HCT116 (cell line): ENCODE measurements around the gene MED26. TPM values are rescaled to one million over a fixed set of nuclear protein-coding genes. Genes with fewer than 3 reads are reported as not detected.

ENCODE experiments used
- ATAC-seq: fragments of 200-7000 bp; cut with Tn5 transposase; 2 replicates; pipeline ENCODE4 v1.9.1; 2020; ENCODE audit warnings: mild to moderate bottlenecking, moderate library complexity
- BruUV-seq: library from RNA; stranded (reverse); fragments of 400-500 nt; replicated peaks from 2 replicates; lab custom pipeline; 2021; lab: Mats Ljungman, UMichigan
- CTCF ChIA-PET: fragments of 300-600 bp; sonication (Branson Sonifier 250); formaldehyde crosslinking; loops from one replicate; lab custom pipeline; 2021; ENCODE audit warnings: antibody characterized with exemption; lab: Charles Lee
- POLR2A ChIA-PET: fragments of 300-600, 350-600 bp; sonication (Branson Sonifier 250); formaldehyde crosslinking; loops from one replicate; lab custom pipeline; 2021; ENCODE audit warnings: antibody characterized with exemption; lab: Charles Lee
- RAD21 ChIA-PET, 2 experiments: fragments of 300-600 bp; sonication (Branson Sonifier 250); formaldehyde crosslinking; loops; one replicate each; lab custom pipeline; 2023; ENCODE audit warnings: low total read pairs in 2 of 2; ENCODE audit not compliant: uncharacterized antibody in 2 of 2, unreplicated experiment in 2 of 2, low non-redundant PET in 1 of 2; lab: Charles Lee
- DNase-seq: peaks from one replicate; pipeline ENCODE4 v3.0.0-alpha.2; 2010; ENCODE audit warnings: low read depth, low spot score
- H2AFZ ChIP-seq: fragments of 200-600 bp; shearing (Covaris generic), sonication (generic); 2 replicates; pipeline ENCODE4 v1.6.1; 2017; ENCODE audit warnings: low read depth, mixed run types, mixed read lengths, antibody characterized with exemption, low read length; ENCODE audit not compliant: poor library complexity, severe bottlenecking
- H3K27ac ChIP-seq: 2 replicates; pipeline ENCODE4 v1.5.1; 2012; ENCODE audit warnings: low read depth, low read length
- H3K27me3 ChIP-seq: fragments of 200-600 bp; sonication (generic); 2 replicates; pipeline ENCODE4 v1.6.1; 2016; ENCODE audit warnings: mixed run types, low read length, mixed read lengths; ENCODE audit not compliant: insufficient read depth
- H3K36me3 ChIP-seq, 2 experiments: fragments of 200-500 bp in 1 of 2; fragments of 200-600 bp in 1 of 2; sonication (Bioruptor generic) in 1 of 2; sonication (generic) in 1 of 2; 2 replicates each; pipeline versions ENCODE4 v1.5.1 to v1.6.1; 2014 to 2016; ENCODE audit warnings: low read length in 2 of 2, inconsistent platforms in 1 of 2, mixed read lengths in 1 of 2, mixed run types in 1 of 2; ENCODE audit not compliant: insufficient read depth in 2 of 2, control insufficient read depth in 1 of 2
- H3K4me1 ChIP-seq, 2 experiments: fragments of 200-600 bp in 1 of 2; sonication (generic) in 1 of 2; 2 replicates each; pipeline versions ENCODE4 v1.5.1 to v1.6.1; 2012 to 2017; ENCODE audit warnings: low read length in 2 of 2, inconsistent platforms in 1 of 2, mild to moderate bottlenecking in 1 of 2, mixed read lengths in 1 of 2, mixed run types in 1 of 2, moderate library complexity in 1 of 2; ENCODE audit not compliant: insufficient read depth in 2 of 2, control insufficient read depth in 1 of 2
- H3K4me2 ChIP-seq: fragments of 200-600 bp; sonication (generic); 2 replicates; pipeline ENCODE4 v1.6.1; 2017; ENCODE audit warnings: mixed run types, low read length, mixed read lengths
- H3K4me3 ChIP-seq, 2 experiments: fragments of 200-600 bp in 1 of 2; sonication (generic) in 1 of 2; replicated peaks in 1 of 2; 2 replicates each; pipeline ENCODE4 v1.5.1; 2011 to 2016; ENCODE audit warnings: low read length in 2 of 2, control low read depth in 1 of 2, low read depth in 1 of 2, mild to moderate bottlenecking in 1 of 2, mixed read lengths in 1 of 2, mixed run types in 1 of 2
- H3K79me2 ChIP-seq: fragments of 200-600 bp; sonication (generic); 2 replicates; pipeline ENCODE4 v1.6.1; 2017; ENCODE audit warnings: mild to moderate bottlenecking, mixed run types, low read length, moderate library complexity, mixed read lengths; ENCODE audit not compliant: insufficient read depth
- H3K9ac ChIP-seq: fragments of 200-600 bp; sonication (generic); 2 replicates; pipeline ENCODE4 v1.6.1; 2016; ENCODE audit warnings: low read length, mixed read lengths
- H3K9me2 ChIP-seq: fragments of 200-600 bp; sonication (generic), shearing (Covaris generic); 2 replicates; pipeline ENCODE4 v1.6.1; 2017; ENCODE audit warnings: mixed run types, mild to moderate bottlenecking, moderate library complexity; ENCODE audit not compliant: insufficient read depth
- H3K9me3 ChIP-seq, 2 experiments: fragments of 200-500 bp in 1 of 2; fragments of 200-600 bp in 1 of 2; sonication (Bioruptor generic) in 1 of 2; sonication (generic) in 1 of 2; 2 replicates each; pipeline ENCODE4 v1.6.1; 2014 to 2017; ENCODE audit warnings: low read length in 2 of 2, mixed read lengths in 2 of 2, inconsistent platforms in 1 of 2, low read depth in 1 of 2, mild to moderate bottlenecking in 1 of 2, mixed run types in 1 of 2, moderate library complexity in 1 of 2; ENCODE audit not compliant: control insufficient read depth in 1 of 2, insufficient read depth in 1 of 2
- H4K20me1 ChIP-seq: fragments of 200-600 bp; sonication (generic), shearing (Covaris generic); 2 replicates; pipeline ENCODE4 v1.6.1; 2017; ENCODE audit warnings: mixed run types, mild to moderate bottlenecking, moderate library complexity; ENCODE audit not compliant: insufficient read depth
- CBX3 ChIP-seq: IDR thresholded peaks from 2 replicates; pipeline ENCODE4 v1.6.1; 2012; ENCODE audit warnings: low read depth
- ELF1 ChIP-seq: IDR thresholded peaks from 2 replicates; pipeline ENCODE4 v1.6.1; 2012; ENCODE audit warnings: low read depth, borderline replicate concordance
- EZH2phosphoT487 ChIP-seq: fragments of 200-600 bp; IDR thresholded peaks from 2 replicates; pipeline ENCODE4 v1.6.1; 2018; ENCODE audit warnings: antibody characterized with exemption, borderline replicate concordance
- FOSL1 ChIP-seq: IDR thresholded peaks from 2 replicates; pipeline ENCODE4 v1.6.1; 2012; ENCODE audit warnings: low read depth
- JUND ChIP-seq: IDR thresholded peaks from 2 replicates; pipeline ENCODE4 v1.6.1; 2012
- MAX ChIP-seq: IDR thresholded peaks from 2 replicates; pipeline ENCODE4 v1.6.1; 2012
- SIN3A ChIP-seq: IDR thresholded peaks from 2 replicates; pipeline ENCODE4 v1.6.1; 2012; ENCODE audit warnings: low read depth
- SP1 ChIP-seq: IDR thresholded peaks from 2 replicates; pipeline ENCODE4 v1.6.1; 2012; ENCODE audit warnings: low read depth
- ZFX ChIP-seq: fragments of 450-650 bp; IDR thresholded peaks from 2 replicates; pipeline ENCODE4 v1.6.1; 2017
- ZNF274 ChIP-seq: fragments of 200-500 bp; sonication (Bioruptor generic); IDR thresholded peaks from 2 replicates; pipeline ENCODE4 v1.6.1; 2014; ENCODE audit warnings: mild to moderate bottlenecking, low read depth, low read length, inconsistent platforms
- intact Hi-C: fragments of 100-400 bp; cut with micrococcal nuclease; formaldehyde crosslinking; loops from 2 replicates; pipeline ENCODE4 v1.10.0; 2022
- total RNA-seq: library from RNA; stranded (reverse); gene quantifications from one replicate; pipeline ENCODE4 v1.2.1, GENCODE V29; 2021; ENCODE audit not compliant: unreplicated experiment

MED26 gene
- total RNA-seq, 1 experiment from 2014 or later: 13.3 TPM

DNA sequence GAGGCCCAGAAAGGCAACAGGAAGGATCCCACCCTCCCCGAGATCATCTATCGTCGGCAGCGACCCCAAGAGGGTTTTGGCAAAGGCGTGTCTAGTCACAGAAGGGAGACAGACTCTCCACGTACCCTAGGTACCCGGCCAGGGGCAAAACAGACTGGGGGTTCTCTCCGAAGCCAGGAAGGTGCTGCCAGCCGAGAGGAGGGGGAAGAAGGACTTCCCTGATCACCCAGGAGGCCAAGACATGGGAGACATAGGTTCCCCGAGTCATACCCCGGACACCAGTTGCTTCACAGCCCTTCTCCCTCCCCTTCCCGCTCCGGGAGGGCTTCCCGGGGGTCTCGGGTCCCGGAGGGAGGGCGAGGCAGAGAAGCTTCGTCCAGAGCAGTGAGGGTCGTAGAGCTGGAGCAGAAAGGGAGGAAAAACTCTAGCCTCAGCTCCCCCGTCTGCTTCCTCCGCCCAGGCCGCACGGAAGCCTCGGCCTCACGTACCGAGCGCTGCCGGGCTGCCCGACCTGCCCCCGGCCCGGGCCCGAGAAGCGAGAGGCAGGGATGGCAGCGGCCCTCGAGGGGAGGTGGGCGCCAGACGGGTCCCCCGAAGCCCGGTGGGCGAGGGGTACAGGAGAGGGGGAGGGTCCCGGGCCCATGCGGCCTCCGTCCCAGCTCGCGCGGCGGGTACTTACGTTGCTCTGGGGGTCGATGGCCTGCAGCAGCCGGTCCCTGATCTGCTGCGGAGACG, 644 bp downstream of the MED26 start:
- Histone ChIP-seq H3K4me2 (peak overlapping the region; percentile 84), H4K20me1 (peaks cover 11% of the 10 kb centered on the region; the same call in 1 of the 2 replicates), H3K9me3 (no peaks in the 10 kb centered on the region), H3K4me1 (peaks cover 6 to 14% of the 10 kb centered on the region in 2 experiments), H3K27me3 (no peaks in the 10 kb centered on the region), H3K79me2 (peaks cover 55% of the 10 kb centered on the region), H3K27ac (peak overlapping the region; percentile 63), H3K9ac (peak overlapping the region; percentile 93), H3K9me2 (no peaks in the 10 kb centered on the region), H3K4me3 (peak overlapping the region; percentile 86 to 92), H2AFZ (no peak overlapping the region), H3K36me3 (peaks cover 3 to 28% of the 10 kb centered on the region in 2 experiments; a peak in 2 of 4 replicates)
- ChIA-PET RAD21 (no interaction called here), CTCF (no interaction called here), POLR2A (interaction anchor here (0.9 to 1.5 kb wide), 3 partner anchors 9 to 11 kb away, joined by 3 read pairs; no protein-coding TSS in a partner anchor)
- intact Hi-C loops: no loop called here
- BruUV-seq: no TSS peak
- no peak for ATAC-seq
- no peak for DNase-seq
- TF ChIP-seq CBX3: no peak
- peak; percentile 100 for TF ChIP-seq ZFX
- TF ChIP-seq FOSL1: no peak

DNA sequence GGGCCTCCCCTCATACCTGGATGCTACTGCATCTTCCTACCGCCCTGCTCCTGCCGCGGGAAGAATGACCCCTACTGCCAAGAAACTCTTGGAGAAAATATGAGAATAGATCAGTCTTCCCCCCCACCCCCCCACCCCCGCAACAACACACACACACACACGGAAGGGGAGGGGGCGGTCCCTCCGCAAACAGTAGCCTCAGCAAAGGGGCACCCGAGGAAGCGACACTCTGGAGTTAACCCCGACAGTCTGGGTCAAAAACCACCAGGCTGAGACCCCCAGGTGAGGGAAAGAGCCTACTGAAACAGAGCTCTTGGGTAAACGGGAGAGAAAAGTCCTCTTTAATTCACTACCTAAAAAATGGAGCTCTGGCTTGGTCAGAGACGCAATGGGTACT, 1.2 kb downstream of the MED26 start:
- intact Hi-C loops: no loop called here
- RAD21 ChIA-PET: no interaction called here
- CTCF ChIA-PET: no interaction called here
- Histone ChIP-seq H3K9me2 (no peaks in the 10 kb centered on the region), H3K4me1 (peaks cover 6 to 14% of the 10 kb centered on the region in 2 experiments), H3K4me3 (peak overlapping the region; percentile 86 to 92), H3K79me2 (peaks cover 61% of the 10 kb centered on the region), H3K9me3 (no peaks in the 10 kb centered on the region), H3K4me2 (peak overlapping the region; percentile 84), H3K27ac (peak overlapping the region; percentile 63), H3K9ac (peak overlapping the region; percentile 93), H4K20me1 (peaks cover 11% of the 10 kb centered on the region; the same call in 1 of the 2 replicates)
- POLR2A ChIA-PET: interaction anchor here (0.8 to 1.5 kb wide), 2 partner anchors 10 to 222 kb away, joined by 3 to 4 read pairs; no protein-coding TSS in a partner anchor
- DNase-seq: no peak
- BruUV-seq: no TSS peak
- TF ChIP-seq ELF1 (no peak), ZFX (no peak), SP1 (no peak), ZNF274 (no peak), MAX (no peak), SIN3A (no peak), JUND (no peak), FOSL1 (no peak), EZH2phosphoT487 (no peak)
- TF ChIP-seq, all 23 proteins: peak for 0
- no peak for ATAC-seq
- H2AFZ ChIP-seq: no peak overlapping the region
- peaks cover 3 to 28% of the 10 kb centered on the region in 2 experiments; a peak in 2 of 4 replicates for H3K36me3 ChIP-seq
- H3K27me3 ChIP-seq: no peaks in the 10 kb centered on the region
